ENCODE data around the gene EEA1. TPM values are rescaled to one million over a fixed set of nuclear protein-coding genes. Genes with fewer than 3 reads are reported as not detected.

Gene EEA1
- total and polyA plus RNA-seq, 10 of the 15 experiments (the other 5 are each of a cell fraction or from before 2014, with no cell fraction given): 5.5 to 40.3 (median 13.5) TPM

- Histone ChIP-seq H3K4me1 (ENCODE audit: control insufficient read depth, insufficient read depth, low read length) (no peaks in the 10 kb centered on the region), H3K36me3 (ENCODE audit: control insufficient read depth in 2 of 2, insufficient read depth in 2 of 2, low read length in 1 of 2) (peaks cover 0 to 23% of the 10 kb centered on the region in 2 experiments), H3K27me3 (replicated peaks in 1 of 2; ENCODE audit: control insufficient read depth in 2 of 2, insufficient read depth in 2 of 2, low read length in 1 of 2) (no peaks in the 10 kb centered on the region), H3K79me2 (ENCODE audit: control insufficient read depth, insufficient read depth, low read length) (no peaks in the 10 kb centered on the region), H3K4me2 (ENCODE audit: control insufficient read depth, insufficient read depth) (no peak overlapping the region), H4K20me1 (ENCODE audit: control insufficient read depth, insufficient read depth) (no peaks in the 10 kb centered on the region), H3K9ac (ENCODE audit: control insufficient read depth, insufficient read depth, low read length) (no peak overlapping the region), H3K27ac (ENCODE audit: control insufficient read depth, insufficient read depth) (no peak overlapping the region), H3K4me3 (no peak overlapping the region), H2AFZ (ENCODE audit: control insufficient read depth, low read depth, low read length) (no peak overlapping the region), H3K9me3 (replicated peaks; ENCODE audit: control insufficient read depth, insufficient read depth, low read length) (no peaks in the 10 kb centered on the region; the same call in 1 of the 3 replicates)
- ATAC-seq (no peak), FAIRE-seq (no peak), DNase-seq (ENCODE audit: low read depth, low spot score) (no peak)
- 93% methylated on average over 3 of the region's 3 CpGs for WGBS (ENCODE audit: insufficient coverage, insufficient replicate concordance, low lambda C conversion rate, missing lambda C conversion rate)
- RAD21 ChIA-PET (ENCODE audit: unreplicated experiment): no interaction called here
- CTCF ChIA-PET: interaction anchor here (0.8 kb wide), 1 partner anchor 27 kb away, joined by 3 read pairs; no protein-coding TSS in a partner anchor
- SMC1A ChIA-PET (ENCODE audit: uncharacterized antibody, unreplicated experiment): interaction anchor here (0.6 kb wide), 1 partner anchor 259 kb away, joined by 3 read pairs; no protein-coding TSS in a partner anchor
- TF ChIP-seq SUPT20H (IDR thresholded peaks at IDR 0.05; ENCODE audit: borderline replicate concordance, control insufficient read depth, low read depth, low read length): no peak
- TF ChIP-seq TCF3 (IDR thresholded peaks at IDR 0.05; ENCODE audit: borderline replicate concordance, insufficient read depth, low read depth, low read length): no peak
- TF ChIP-seq SMARCA5 (IDR thresholded peaks at IDR 0.05): no peak
- no peak for TF ChIP-seq YY1 (IDR thresholded peaks at IDR 0.05; ENCODE audit: low read depth, low read length)
- TF ChIP-seq HDAC6 (IDR thresholded peaks at IDR 0.05; ENCODE audit: unreplicated experiment): no peak
- no peak for TF ChIP-seq REST (IDR thresholded peaks at IDR 0.05; ENCODE audit: low read depth, low read length)
- no peak for TF ChIP-seq FOS (IDR thresholded peaks at IDR 0.05; ENCODE audit: borderline replicate concordance, extremely low read depth, insufficient read length)
- TF ChIP-seq POU2F2 (IDR thresholded peaks at IDR 0.05; ENCODE audit: borderline replicate concordance, low read depth, low read length): no peak
- no peak for TF ChIP-seq ZBED1 (IDR thresholded peaks at IDR 0.05; ENCODE audit: borderline replicate concordance)
- no peak for TF ChIP-seq ZBTB33 (IDR thresholded peaks at IDR 0.05)
- no peak for TF ChIP-seq PML (IDR thresholded peaks at IDR 0.05; ENCODE audit: low read length)
- TF ChIP-seq BCL11A (IDR thresholded peaks at IDR 0.05; ENCODE audit: low read depth, low read length): no peak
- TF ChIP-seq SREBF2 (IDR thresholded peaks at IDR 0.05; ENCODE audit: low read length): no peak
- TF ChIP-seq HCFC1 (IDR thresholded peaks at IDR 0.05; ENCODE audit: low read length): no peak
- TF ChIP-seq BACH1 (IDR thresholded peaks at IDR 0.05; ENCODE audit: borderline replicate concordance): no peak
- no peak for TF ChIP-seq JUND (IDR thresholded peaks at IDR 0.05; ENCODE audit: low read depth, low read length)
- TF ChIP-seq POLR2AphosphoS2 (IDR thresholded peaks at IDR 0.05; ENCODE audit: low read depth, low read length): no peak
- POLR2A ChIA-PET: no interaction called here
- no TSS peak for BruUV-seq (replicated peaks)
- in situ Hi-C loops (cut with MboI) (no loop called here), intact Hi-C loops (cut with micrococcal nuclease; ENCODE audit: unreplicated experiment) (no loop called here)
Measured at GRCh38 chr12:92854344-92854743, 74.8 kb downstream of the EEA1 start.
